ENCODE measurements around the gene ZBED4. TPM values are rescaled to one million over a fixed set of nuclear protein-coding genes. Genes with fewer than 3 reads are reported as not detected.

Gene ZBED4
- polyA plus RNA-seq, 1 experiment = 6.3 TPM

DNA sequence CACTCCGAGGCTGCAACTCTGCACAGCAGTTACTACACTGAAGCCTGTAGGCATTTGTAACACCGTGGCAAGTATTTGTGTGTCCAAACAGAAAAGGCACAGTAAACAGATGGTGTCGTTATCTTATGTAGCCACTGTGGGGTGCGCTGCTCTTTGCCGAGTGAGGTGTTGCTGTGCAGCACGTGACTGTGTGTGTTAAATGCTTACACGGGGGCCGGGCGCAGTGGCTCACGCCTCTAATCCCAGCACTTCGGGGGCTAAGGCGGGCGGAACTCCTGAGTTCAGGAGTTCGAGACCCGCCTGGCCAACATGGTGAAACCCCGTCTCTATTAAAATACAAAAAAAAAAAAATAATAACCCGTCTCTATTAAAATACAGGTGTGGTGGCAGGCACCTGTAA lies 11.5 kb downstream of the ZBED4 start:
- Histone ChIP-seq H3K9me3 (ENCODE audit: control insufficient read depth, insufficient read depth, low read length) (peaks cover 37% of the 10 kb centered on the region), H3K27ac (ENCODE audit: low read depth, low read length) (no peak overlapping the region), H3K4me3 (ENCODE audit: low read depth, low read length) (no peak overlapping the region), H3K27me3 (ENCODE audit: control insufficient read depth, insufficient read depth, low read length) (no peaks in the 10 kb centered on the region)
- POLR2A ChIA-PET = no interaction called here
- CTCF ChIA-PET = no interaction called here
- no peak for DNase-seq (ENCODE audit: low read depth, low spot score)
- TF ChIP-seq, protein P1, sequence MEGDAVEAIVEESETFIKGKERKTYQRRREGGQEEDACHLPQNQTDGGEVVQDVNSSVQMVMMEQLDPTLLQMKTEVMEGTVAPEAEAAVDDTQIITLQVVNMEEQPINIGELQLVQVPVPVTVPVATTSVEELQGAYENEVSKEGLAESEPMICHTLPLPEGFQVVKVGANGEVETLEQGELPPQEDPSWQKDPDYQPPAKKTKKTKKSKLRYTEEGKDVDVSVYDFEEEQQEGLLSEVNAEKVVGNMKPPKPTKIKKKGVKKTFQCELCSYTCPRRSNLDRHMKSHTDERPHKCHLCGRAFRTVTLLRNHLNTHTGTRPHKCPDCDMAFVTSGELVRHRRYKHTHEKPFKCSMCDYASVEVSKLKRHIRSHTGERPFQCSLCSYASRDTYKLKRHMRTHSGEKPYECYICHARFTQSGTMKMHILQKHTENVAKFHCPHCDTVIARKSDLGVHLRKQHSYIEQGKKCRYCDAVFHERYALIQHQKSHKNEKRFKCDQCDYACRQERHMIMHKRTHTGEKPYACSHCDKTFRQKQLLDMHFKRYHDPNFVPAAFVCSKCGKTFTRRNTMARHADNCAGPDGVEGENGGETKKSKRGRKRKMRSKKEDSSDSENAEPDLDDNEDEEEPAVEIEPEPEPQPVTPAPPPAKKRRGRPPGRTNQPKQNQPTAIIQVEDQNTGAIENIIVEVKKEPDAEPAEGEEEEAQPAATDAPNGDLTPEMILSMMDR (IDR thresholded peaks at IDR 0.05; ENCODE audit: low read depth, low read length) = no peak

DNA sequence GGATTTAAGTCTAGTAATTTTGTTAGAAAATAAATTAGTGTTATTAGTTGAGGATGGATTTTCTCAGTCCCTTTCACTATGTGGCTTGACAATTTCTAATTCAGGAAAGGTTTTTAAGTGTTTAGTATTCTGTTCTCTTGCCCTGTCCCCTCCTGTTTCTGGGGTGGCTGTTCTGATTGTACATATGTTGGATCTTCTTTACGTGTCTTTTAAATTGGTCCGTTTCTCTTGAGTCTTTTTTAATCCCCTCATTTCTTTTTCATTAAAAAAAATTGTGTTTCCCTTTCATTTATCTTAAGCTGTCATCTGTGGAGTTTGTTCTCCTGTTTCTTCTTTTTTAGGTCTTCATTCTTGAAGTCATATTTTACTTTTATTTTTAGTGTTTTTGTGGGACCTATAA lies 12.5 kb downstream of the ZBED4 start:
- CTCF ChIA-PET = no interaction called here
- POLR2A ChIA-PET = no interaction called here
- no peak for DNase-seq (ENCODE audit: low read depth, low spot score)
- H3K4me3 ChIP-seq (ENCODE audit: low read depth, low read length) = no peak overlapping the region
- TF ChIP-seq, protein P1 (IDR thresholded peaks at IDR 0.05; ENCODE audit: low read depth, low read length) = no peak
- H3K9me3 ChIP-seq (ENCODE audit: control insufficient read depth, insufficient read depth, low read length) = peaks cover 37% of the 10 kb centered on the region
- no peaks in the 10 kb centered on the region for H3K27me3 ChIP-seq (ENCODE audit: control insufficient read depth, insufficient read depth, low read length)
- no peak overlapping the region for H3K27ac ChIP-seq (ENCODE audit: low read depth, low read length)

DNA sequence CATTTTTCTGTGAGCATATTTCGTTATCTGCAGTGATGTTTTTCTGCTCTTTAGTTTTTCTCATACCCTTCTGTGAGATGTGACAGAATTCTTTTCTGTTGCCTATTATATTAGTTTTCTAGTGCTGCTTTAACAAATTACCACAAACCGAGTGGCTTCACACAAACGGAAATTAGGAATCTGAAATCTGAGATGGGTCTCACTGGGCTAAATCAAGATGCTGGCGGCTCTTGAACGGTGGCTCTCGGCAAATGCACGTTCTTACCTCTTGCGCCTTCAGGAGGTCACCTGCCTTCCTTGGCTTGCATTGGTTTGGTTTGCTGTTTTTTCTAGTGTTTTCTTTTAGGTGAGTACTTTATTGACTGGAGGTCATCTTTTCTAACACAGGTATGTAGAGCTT lies 13.0 kb downstream of the ZBED4 start:
- TF ChIP-seq, protein P1 (IDR thresholded peaks at IDR 0.05; ENCODE audit: low read depth, low read length) = no peak
- ChIA-PET POLR2A (no interaction called here), CTCF (no interaction called here)
- Histone ChIP-seq H3K4me3 (ENCODE audit: low read depth, low read length) (no peak overlapping the region), H3K27me3 (ENCODE audit: control insufficient read depth, insufficient read depth, low read length) (no peaks in the 10 kb centered on the region), H3K27ac (ENCODE audit: low read depth, low read length) (no peak overlapping the region), H3K9me3 (ENCODE audit: control insufficient read depth, insufficient read depth, low read length) (peaks cover 37% of the 10 kb centered on the region)
- DNase-seq (ENCODE audit: low read depth, low spot score) = no peak

DNA sequence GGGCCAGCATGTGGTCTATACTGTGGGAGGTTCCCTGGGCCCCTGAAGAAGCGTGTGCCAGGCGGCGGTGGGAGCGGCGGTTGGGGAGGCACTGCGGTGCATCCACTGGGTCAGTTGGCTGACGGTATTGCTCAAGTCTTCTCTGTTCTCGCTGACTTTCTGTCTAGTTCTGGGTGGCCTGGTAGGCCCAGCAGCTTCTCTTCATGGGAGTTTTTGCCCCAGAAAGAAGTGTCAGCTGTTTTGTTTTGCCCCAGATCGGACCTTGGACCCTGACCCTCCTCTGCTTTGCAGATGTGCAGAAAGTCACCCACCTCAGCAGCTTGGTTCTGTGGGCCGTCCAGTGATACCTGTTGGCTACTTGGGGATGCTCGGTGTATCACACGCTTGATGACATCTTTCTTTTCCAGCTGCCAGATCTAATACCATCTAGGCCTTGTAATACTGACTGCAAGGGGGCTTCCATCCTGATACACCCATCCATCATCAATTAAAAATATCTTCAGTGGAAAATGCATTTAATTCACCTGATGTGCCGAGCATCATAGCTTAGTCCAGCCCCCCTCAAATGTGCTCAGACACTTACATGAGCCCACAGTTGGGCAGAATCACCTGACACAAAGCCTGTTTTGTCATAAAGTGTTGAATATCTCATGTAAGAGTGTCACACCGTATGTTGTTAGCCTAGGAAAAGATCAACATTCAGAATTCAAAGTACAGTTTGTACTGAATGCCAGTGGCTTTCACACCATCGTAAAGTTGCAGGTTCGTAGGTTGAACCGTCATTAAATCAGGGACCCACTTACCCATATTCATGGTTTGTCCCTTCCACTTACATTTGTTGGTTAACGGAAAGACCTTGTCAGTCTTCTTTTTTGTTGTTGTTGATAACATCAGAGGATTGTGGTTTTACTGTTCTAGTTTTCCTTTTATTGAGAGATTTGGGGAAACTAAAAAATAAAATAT lies 13.9 kb downstream of the ZBED4 start:
- TF ChIP-seq, protein P1 (IDR thresholded peaks at IDR 0.05; ENCODE audit: low read depth, low read length) = no peak
- ChIA-PET CTCF (no interaction called here), POLR2A (no interaction called here)
- Histone ChIP-seq H3K4me3 (ENCODE audit: low read depth, low read length) (no peak overlapping the region), H3K9me3 (ENCODE audit: control insufficient read depth, insufficient read depth, low read length) (peaks cover 37% of the 10 kb centered on the region), H3K27me3 (ENCODE audit: control insufficient read depth, insufficient read depth, low read length) (no peaks in the 10 kb centered on the region), H3K27ac (ENCODE audit: low read depth, low read length) (no peak overlapping the region)
- DNase-seq (ENCODE audit: low read depth, low spot score) = no peak

DNA sequence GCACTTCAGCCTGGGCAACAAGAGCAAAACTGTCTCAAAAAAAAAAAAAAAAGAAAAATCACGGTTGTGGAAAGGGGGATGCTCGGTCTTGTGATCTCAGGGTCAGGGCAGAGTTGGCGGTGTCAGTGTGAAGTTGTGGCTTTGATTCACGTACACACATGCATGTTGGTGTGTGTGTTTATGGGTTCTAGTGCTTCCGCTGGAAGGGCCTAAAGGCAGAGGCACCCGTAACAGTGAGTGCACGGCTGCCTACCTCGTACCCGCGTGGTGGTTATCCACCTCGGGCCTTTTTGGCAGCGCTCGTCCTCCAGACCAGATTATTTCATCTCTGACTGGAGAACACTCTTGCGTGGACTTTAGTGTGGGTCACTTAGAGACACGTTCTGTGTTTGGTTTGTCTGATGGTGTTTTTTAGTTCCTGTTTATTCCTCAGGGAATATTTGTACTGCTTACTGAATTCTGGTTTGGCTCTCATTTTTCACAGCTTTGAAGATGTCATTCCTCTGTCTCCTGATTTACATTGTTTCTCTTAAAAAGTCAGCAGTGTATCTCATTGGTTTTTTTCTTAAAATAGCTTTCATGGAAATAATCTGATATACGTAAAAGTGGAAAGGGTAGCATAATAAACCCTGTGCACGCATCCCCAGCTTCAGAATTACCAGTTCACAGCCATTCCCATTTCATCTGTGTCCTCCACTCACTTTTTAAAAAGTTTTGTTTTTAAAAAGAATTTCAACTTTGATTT lies 15.6 kb downstream of the ZBED4 start:
- POLR2A ChIA-PET = interaction anchor here (0.5 kb wide), 1 partner anchor 43 kb away, joined by 3 read pairs; no protein-coding TSS in a partner anchor
- DNase-seq (ENCODE audit: low read depth, low spot score) = no peak

More for the DNA sequence above, 15.6 kb downstream of the ZBED4 start:
- CTCF ChIA-PET = no interaction called here
- Histone ChIP-seq H3K27ac (ENCODE audit: low read depth, low read length) (no peak overlapping the region), H3K4me3 (ENCODE audit: low read depth, low read length) (no peak overlapping the region), H3K27me3 (ENCODE audit: control insufficient read depth, insufficient read depth, low read length) (no peaks in the 10 kb centered on the region), H3K9me3 (ENCODE audit: control insufficient read depth, insufficient read depth, low read length) (peaks cover 37% of the 10 kb centered on the region)
- TF ChIP-seq, protein P1 (IDR thresholded peaks at IDR 0.05; ENCODE audit: low read depth, low read length) = no peak

Data from AG04450 (cell line).